Frontal cortex (tissue), 1 donor: ENCODE results near the gene CDK7. TPM values are rescaled to one million over a fixed set of nuclear protein-coding genes. Genes with fewer than 3 reads are reported as not detected.

Experiments used
- total RNA-seq: library from RNA; depleted of rRNA; stranded (reverse); fragments of >200 nt; gene quantifications from one replicate; pipeline ENCODE4 v1.2.3, GENCODE V29; 2014

CDK7 gene
- total RNA-seq, 1 donor from 2014 or later: 51.8 TPM

Other genes starting within 250 kb of the CDK7 start
- 66.0 TPM for gene SLC30A5, start 140.9 kb upstream of the CDK7 start, total RNA-seq
- 26.5 TPM for gene CCNB1, start 67.7 kb upstream of the CDK7 start, total RNA-seq
- 17.1 TPM for gene CENPH, start 45.3 kb upstream of the CDK7 start, total RNA-seq
- gene CCDC125, start 97.9 kb downstream of the CDK7 start, total RNA-seq: 6.1 TPM
- 12.6 TPM for gene AK6, start 134.6 kb downstream of the CDK7 start, total RNA-seq
- 103 TPM for gene TAF9, start 134.6 kb downstream of the CDK7 start, total RNA-seq
- gene RAD17, start 134.9 kb downstream of the CDK7 start, total RNA-seq: 37.9 TPM
- gene MARVELD2, start 180.2 kb downstream of the CDK7 start, total RNA-seq: 0.41 TPM